Epithelial cell of proximal tubule (primary cell): ENCODE results near the gene CAPN3. TPM values are rescaled to one million over a fixed set of nuclear protein-coding genes. Genes with fewer than 3 reads are reported as not detected.

Experiments
- DNase-seq: peaks from one replicate; pipeline ENCODE4 v3.0.0-alpha.2; 2011; ENCODE audit warnings: low read depth
- H3K4me3 ChIP-seq: 2 replicates; pipeline ENCODE4 v1.5.1; 2011; ENCODE audit warnings: low read depth, mild to moderate bottlenecking, low read length
- total RNA-seq: library from RNA; depleted of rRNA; stranded (reverse); fragments of >200 nt; gene quantifications from 2 replicates; pipeline ENCODE4 v1.2.3, GENCODE V29; 2015
- TF ChIP-seq, protein P1 (sequence below): conservative IDR thresholded peaks from 2 replicates; pipeline ENCODE4 v1.5.1; 2012; ENCODE audit warnings: low read depth, mild to moderate bottlenecking, low read length

The CAPN3 gene
- total RNA-seq, 1 donor from 2014 or later: 1.2 TPM

DNA sequence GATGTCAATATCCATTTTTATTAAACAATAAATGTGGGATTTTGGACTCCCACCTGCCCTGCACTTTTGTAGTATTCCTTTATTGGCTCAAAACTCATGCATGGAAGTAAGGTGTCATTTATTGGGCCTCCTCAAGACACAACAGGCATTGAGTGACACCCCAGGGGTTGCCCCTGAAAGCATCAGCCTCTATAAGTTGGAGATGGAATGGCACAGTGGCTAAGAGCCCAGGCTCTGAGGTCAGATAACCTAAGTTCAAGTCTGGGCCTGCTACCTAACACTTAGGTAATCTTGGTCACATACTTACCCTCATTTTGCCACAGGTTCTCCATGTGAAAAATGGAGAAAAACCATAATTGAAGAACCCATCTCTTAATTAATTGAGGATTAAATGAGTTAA is 4.6 kb downstream of the CAPN3 start:
- no peak for DNase-seq
- H3K4me3 ChIP-seq: no peak overlapping the region

DNA sequence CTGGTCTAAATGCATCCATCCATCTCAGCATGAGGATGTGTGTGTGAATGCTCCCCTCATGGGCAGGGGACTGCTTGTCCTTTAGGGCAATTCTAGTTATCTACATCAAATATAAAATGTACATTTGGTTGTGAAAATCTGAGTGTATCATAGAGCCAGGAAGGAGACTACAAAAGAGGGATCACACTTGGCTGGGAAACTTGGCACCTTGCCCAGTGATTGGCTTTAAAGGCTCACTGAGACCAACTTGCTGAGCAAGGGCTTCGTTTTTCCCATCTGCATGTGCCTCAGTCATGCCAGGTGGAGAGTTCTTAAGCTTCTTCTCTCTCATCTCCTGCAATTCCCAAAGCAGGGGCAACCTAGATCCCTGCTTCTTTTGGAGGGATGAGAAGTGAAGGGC is 5.2 kb downstream of the CAPN3 start:
- TF ChIP-seq, protein P1, sequence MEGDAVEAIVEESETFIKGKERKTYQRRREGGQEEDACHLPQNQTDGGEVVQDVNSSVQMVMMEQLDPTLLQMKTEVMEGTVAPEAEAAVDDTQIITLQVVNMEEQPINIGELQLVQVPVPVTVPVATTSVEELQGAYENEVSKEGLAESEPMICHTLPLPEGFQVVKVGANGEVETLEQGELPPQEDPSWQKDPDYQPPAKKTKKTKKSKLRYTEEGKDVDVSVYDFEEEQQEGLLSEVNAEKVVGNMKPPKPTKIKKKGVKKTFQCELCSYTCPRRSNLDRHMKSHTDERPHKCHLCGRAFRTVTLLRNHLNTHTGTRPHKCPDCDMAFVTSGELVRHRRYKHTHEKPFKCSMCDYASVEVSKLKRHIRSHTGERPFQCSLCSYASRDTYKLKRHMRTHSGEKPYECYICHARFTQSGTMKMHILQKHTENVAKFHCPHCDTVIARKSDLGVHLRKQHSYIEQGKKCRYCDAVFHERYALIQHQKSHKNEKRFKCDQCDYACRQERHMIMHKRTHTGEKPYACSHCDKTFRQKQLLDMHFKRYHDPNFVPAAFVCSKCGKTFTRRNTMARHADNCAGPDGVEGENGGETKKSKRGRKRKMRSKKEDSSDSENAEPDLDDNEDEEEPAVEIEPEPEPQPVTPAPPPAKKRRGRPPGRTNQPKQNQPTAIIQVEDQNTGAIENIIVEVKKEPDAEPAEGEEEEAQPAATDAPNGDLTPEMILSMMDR: no peak
- no peak overlapping the region for H3K4me3 ChIP-seq
- DNase-seq: no peak

More for the DNA sequence above, 4.6 kb downstream of the CAPN3 start:
- TF ChIP-seq, protein P1: no peak

DNA sequence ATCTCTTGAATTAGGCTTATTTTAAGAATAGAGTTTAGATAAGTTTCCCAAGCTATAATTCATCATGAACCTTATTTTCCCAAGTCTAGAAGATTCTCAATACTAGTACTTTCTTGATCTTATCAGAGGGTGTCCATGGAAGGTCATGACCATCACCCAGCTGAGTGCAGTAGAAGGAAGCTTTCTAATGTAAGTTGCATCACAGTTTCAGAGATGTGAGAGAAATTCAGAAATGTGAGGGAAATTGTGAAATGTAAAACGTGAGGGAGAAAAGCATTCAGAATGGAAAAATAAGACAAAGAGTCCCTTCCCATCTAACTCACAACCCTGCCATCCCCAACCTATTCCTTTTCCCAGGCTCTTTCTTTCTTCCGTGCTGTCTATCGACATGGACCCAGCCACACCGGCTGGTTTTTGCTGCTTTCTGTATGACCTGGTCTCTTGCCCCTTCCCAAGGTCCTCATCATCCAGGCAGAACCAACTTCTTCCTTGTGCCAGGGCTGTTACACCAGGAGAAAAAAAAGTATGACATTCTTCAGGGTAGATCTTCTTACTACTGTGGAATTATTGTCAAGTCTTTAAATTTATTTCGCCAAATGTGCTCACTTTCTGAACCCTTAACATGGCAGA is 6.7 kb downstream of the CAPN3 start:
- no peak for DNase-seq
- no peak overlapping the region for H3K4me3 ChIP-seq
- TF ChIP-seq, protein P1: no peak

DNA sequence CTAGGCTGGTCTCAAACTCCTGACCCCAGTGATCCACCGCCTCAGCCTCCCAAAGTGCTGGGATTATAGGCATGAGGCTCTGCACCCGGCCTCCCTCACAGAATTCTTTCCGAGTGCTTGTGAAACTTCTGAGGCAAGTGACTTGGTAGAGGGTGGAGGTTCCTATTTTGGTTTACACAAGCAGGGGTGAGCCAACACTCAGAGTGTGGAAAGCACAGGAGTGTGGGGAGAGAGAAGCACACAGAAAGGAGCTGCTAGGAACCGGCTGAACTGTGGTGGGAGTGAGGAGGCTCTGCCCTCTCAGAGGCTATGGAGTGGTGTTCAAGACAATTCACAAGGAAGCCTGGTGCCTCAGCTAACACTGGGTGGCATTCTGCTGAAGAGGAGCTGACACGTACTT is 7.7 kb downstream of the CAPN3 start:
- TF ChIP-seq, protein P1: no peak
- DNase-seq: no peak
- no peak overlapping the region for H3K4me3 ChIP-seq

DNA sequence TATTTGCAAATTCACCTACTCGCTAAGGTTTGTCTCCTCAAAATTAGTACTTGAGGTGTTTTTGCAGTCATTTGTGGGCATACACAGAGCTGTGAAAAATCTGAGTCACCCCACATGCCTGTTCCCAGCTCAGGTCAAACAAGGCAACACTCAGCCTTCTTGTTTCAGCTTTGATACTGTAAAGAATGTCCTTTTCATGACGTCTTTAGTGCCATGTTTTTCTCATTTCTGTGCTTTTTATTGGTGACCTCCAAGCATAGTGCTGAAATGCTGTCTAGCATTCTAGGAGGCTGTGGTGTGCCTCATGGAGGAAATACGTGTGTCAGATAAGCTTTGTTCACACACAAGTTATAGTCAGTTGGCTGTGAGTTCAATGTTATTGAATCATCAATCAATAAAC is 8.8 kb downstream of the CAPN3 start:
- no peak overlapping the region for H3K4me3 ChIP-seq
- DNase-seq: no peak
- TF ChIP-seq, protein P1: no peak

DNA sequence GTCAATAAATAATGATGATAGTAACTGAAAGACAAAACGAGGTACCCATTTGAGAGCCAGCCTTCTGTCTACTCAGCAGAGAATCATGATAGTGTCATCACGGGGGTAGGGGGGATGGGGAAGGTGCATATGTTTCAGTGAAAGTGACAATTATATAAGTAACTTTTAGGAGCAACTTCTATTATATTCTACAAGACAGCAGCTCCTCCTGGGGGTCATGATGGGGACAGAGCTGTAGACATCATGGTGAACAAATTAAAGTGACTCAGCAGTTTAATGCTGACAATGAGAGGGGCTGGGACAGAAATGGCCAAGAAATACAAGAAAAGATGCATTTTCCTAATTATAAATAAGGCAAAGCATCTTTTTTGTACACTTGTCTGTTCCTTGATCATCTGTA is 11.8 kb downstream of the CAPN3 start:
- TF ChIP-seq, protein P1: no peak
- DNase-seq: no peak
- no peak overlapping the region for H3K4me3 ChIP-seq

DNA sequence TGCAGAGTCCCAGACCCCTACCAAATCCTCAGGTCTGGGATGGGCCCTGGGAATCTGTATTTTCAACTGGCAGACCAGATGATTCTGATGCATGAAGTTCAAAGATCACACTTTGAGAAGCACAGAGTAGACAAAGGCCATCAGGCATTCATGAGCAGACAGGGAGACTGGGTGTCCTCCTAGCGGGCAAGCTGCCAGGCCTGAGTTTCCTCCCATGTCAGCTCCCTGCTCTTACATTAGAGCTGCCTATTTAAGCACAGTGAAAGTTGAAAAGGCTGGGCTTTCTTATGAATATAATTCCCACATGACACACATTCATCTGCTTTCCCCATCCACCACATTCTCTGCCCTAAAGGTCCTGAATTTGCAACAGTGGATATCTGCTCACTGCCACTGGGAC is 14.0 kb downstream of the CAPN3 start:
- no peak overlapping the region for H3K4me3 ChIP-seq
- TF ChIP-seq, protein P1: no peak
- no peak for DNase-seq
